DOHH2 (cell line): ENCODE results near the gene PCARE.

Source experiments
- H3F3A ChIP-seq: fragments of 200-600 bp; sonication (generic), shearing (Covaris generic); 2 replicates; pipeline ENCODE4 v1.6.0; 2016; ENCODE audit warnings: antibody characterized with exemption, mild to moderate bottlenecking; ENCODE audit not compliant: control insufficient read depth, insufficient read depth
- H3K27ac ChIP-seq: fragments of 200-600 bp; sonication (generic); 2 replicates; pipeline ENCODE4 v1.5.1; 2014; ENCODE audit warnings: low read depth, mild to moderate bottlenecking, low read length, moderate library complexity
- H3K27me3 ChIP-seq: fragments of 200-600 bp; sonication (generic); 2 replicates; pipeline ENCODE4 v1.6.1; 2014; ENCODE audit warnings: mild to moderate bottlenecking, low read length, mixed read lengths; ENCODE audit not compliant: control insufficient read depth
- H3K36me3 ChIP-seq: fragments of 200-600 bp; sonication (generic); 2 replicates; pipeline ENCODE4 v1.6.1; 2014; ENCODE audit warnings: mild to moderate bottlenecking, low read length, moderate library complexity, mixed read lengths; ENCODE audit not compliant: control insufficient read depth
- H3K4me1 ChIP-seq: fragments of 200-600 bp; sonication (generic); 2 replicates; pipeline ENCODE4 v1.6.1; 2014; ENCODE audit warnings: mild to moderate bottlenecking, low read length, mixed read lengths; ENCODE audit not compliant: control insufficient read depth
- H3K4me2 ChIP-seq: fragments of 200-600 bp; sonication (generic); 2 replicates; pipeline ENCODE4 v1.6.0; 2014; ENCODE audit warnings: mild to moderate bottlenecking, low read length, moderate library complexity
- H3K4me3 ChIP-seq: fragments of 200-600 bp; sonication (generic); 2 replicates; pipeline ENCODE4 v1.5.1; 2014; ENCODE audit warnings: mild to moderate bottlenecking, low read length, mixed read lengths
- H3K79me2 ChIP-seq: fragments of 200-600 bp; sonication (generic); 2 replicates; pipeline ENCODE4 v1.6.1; 2014; ENCODE audit warnings: mild to moderate bottlenecking, low read length, mixed read lengths; ENCODE audit not compliant: control insufficient read depth
- H3K9me2 ChIP-seq: fragments of 200-600 bp; sonication (generic); replicated peaks from 2 replicates; pipeline ENCODE4 v1.6.1; 2014; ENCODE audit warnings: mild to moderate bottlenecking, low read length, mixed read lengths; ENCODE audit not compliant: control insufficient read depth
- H3K9me3 ChIP-seq: fragments of 200-600 bp; sonication (generic); 2 replicates; pipeline ENCODE4 v1.6.1; 2014; ENCODE audit warnings: antibody characterized with exemption, low read length, mixed read lengths; ENCODE audit not compliant: control insufficient read depth, insufficient read depth
- H4K20me1 ChIP-seq: fragments of 200-600 bp; sonication (generic); 2 replicates; pipeline ENCODE4 v1.6.0; 2014; ENCODE audit warnings: low read depth, mild to moderate bottlenecking, antibody characterized with exemption, low read length, moderate library complexity; ENCODE audit not compliant: control insufficient read depth, insufficient read depth
- EZH2phosphoT487 ChIP-seq: fragments of 200-600 bp; sonication (generic); IDR thresholded peaks from 2 replicates; pipeline ENCODE4 v1.6.1; 2017; ENCODE audit warnings: borderline replicate concordance, mild to moderate bottlenecking, antibody characterized with exemption, low read length, moderate library complexity, mixed read lengths
- TF ChIP-seq, protein P1 (sequence below): fragments of 200-600 bp; sonication (generic); IDR thresholded peaks from one replicate; pipeline ENCODE4 v1.5.1; 2014; ENCODE audit warnings: antibody characterized with exemption, mild to moderate bottlenecking, low read depth, low read length; ENCODE audit not compliant: poor library complexity, severe bottlenecking

The PCARE gene

GRCh38 chr2:29061176-29061575 is 13.1 kb downstream of the PCARE start:
- no peak overlapping the region for H3K4me3 ChIP-seq
- H3K9me3 ChIP-seq, result no peaks in the 10 kb centered on the region
- no peaks in the 10 kb centered on the region for H3K36me3 ChIP-seq
- H3K79me2 ChIP-seq, result no peaks in the 10 kb centered on the region
- no peak for TF ChIP-seq EZH2phosphoT487
- TF ChIP-seq, protein P1, sequence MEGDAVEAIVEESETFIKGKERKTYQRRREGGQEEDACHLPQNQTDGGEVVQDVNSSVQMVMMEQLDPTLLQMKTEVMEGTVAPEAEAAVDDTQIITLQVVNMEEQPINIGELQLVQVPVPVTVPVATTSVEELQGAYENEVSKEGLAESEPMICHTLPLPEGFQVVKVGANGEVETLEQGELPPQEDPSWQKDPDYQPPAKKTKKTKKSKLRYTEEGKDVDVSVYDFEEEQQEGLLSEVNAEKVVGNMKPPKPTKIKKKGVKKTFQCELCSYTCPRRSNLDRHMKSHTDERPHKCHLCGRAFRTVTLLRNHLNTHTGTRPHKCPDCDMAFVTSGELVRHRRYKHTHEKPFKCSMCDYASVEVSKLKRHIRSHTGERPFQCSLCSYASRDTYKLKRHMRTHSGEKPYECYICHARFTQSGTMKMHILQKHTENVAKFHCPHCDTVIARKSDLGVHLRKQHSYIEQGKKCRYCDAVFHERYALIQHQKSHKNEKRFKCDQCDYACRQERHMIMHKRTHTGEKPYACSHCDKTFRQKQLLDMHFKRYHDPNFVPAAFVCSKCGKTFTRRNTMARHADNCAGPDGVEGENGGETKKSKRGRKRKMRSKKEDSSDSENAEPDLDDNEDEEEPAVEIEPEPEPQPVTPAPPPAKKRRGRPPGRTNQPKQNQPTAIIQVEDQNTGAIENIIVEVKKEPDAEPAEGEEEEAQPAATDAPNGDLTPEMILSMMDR, result no peak
- no peaks in the 10 kb centered on the region for H3F3A ChIP-seq
- no peaks in the 10 kb centered on the region for H3K4me1 ChIP-seq
- no peak overlapping the region for H3K27ac ChIP-seq
- no peak overlapping the region for H3K4me2 ChIP-seq
- H4K20me1 ChIP-seq, result no peaks in the 10 kb centered on the region
- H3K27me3 ChIP-seq, result no peaks in the 10 kb centered on the region; the same call in 1 of the 2 replicates
- no peaks in the 10 kb centered on the region for H3K9me2 ChIP-seq

- Histone ChIP-seq H3K4me1 (no peaks in the 10 kb centered on the region), H3K27ac (no peak overlapping the region), H3K4me2 (no peak overlapping the region), H3K4me3 (no peak overlapping the region), H3K36me3 (no peaks in the 10 kb centered on the region), H3K27me3 (no peaks in the 10 kb centered on the region; the same call in 1 of the 2 replicates), H3K9me3 (no peaks in the 10 kb centered on the region), H4K20me1 (no peaks in the 10 kb centered on the region), H3F3A (no peaks in the 10 kb centered on the region), H3K9me2 (no peaks in the 10 kb centered on the region), H3K79me2 (no peaks in the 10 kb centered on the region)
- no peak for TF ChIP-seq EZH2phosphoT487
- TF ChIP-seq, protein P1, result no peak
Observed at GRCh38 chr2:29060441-29060840, 13.9 kb downstream of the PCARE start.

GRCh38 chr2:29059624-29060023 is 14.7 kb downstream of the PCARE start:
- Histone ChIP-seq H3K9me2 (no peaks in the 10 kb centered on the region), H3K4me3 (no peak overlapping the region), H3K79me2 (no peaks in the 10 kb centered on the region), H3K4me2 (no peak overlapping the region), H3K27me3 (no peaks in the 10 kb centered on the region; the same call in 1 of the 2 replicates), H4K20me1 (no peaks in the 10 kb centered on the region), H3K4me1 (no peaks in the 10 kb centered on the region), H3F3A (no peaks in the 10 kb centered on the region), H3K27ac (no peak overlapping the region), H3K36me3 (no peaks in the 10 kb centered on the region), H3K9me3 (no peaks in the 10 kb centered on the region)
- TF ChIP-seq, protein P1, result no peak
- no peak for TF ChIP-seq EZH2phosphoT487
